ENCODE results near the gene CLTB. TPM values are rescaled to one million over a fixed set of nuclear protein-coding genes. Genes with fewer than 3 reads are reported as not detected.

The CLTB gene
- 65.7 and 72.3 TPM in 2 replicates for total RNA-seq

GRCh38 chr5:176415952-176416924 lies at the start of gene CLTB:
Gene CLTB, minus strand, starts transcription at chr5:176416539. Its CDS starts 176 bp downstream, at chr5:176416363.

GRCh38 chr5:176447978-176448608 lies 31.8 kb upstream of the CLTB start, which contains the start of gene FAF2:
Gene FAF2, plus strand, starts transcription at chr5:176448385. Its CDS starts 23 bp downstream, at chr5:176448408.

GRCh38 chr5:176388444-176389134 lies 27.8 kb downstream of the CLTB start, which contains the start of the genes HIGD2A and NOP16:
Gene HIGD2A, plus strand, starts transcription at chr5:176388751. Its CDS starts 69 bp downstream, at chr5:176388820.
Gene NOP16, minus strand, starts transcription at chr5:176388598. Its CDS starts 59 bp downstream, at chr5:176388539.

GRCh38 chr5:176365351-176366231 lies 50.7 kb downstream of the CLTB start, which contains the start of gene ARL10:
Gene ARL10, plus strand, starts transcription at chr5:176365487. Its CDS starts 77 bp downstream, at chr5:176365564.

GRCh38 chr5:176361437-176362232 lies 54.7 kb downstream of the CLTB start, which contains the start of gene KIAA1191:
Gene KIAA1191, minus strand, starts transcription at chr5:176361764. Its CDS starts 2,256 bp downstream, at chr5:176359508.

Other genes starting within 250 kb of the CLTB start
- gene SIMC1, start 178.1 kb downstream of the CLTB start, total RNA-seq = 6.2 and 6.8 TPM in 2 replicates
- gene KIAA1191, start 54.8 kb downstream of the CLTB start, total RNA-seq = 138 and 142 TPM in 2 replicates
- gene ARL10, start 51.1 kb downstream of the CLTB start, total RNA-seq = 30.0 and 37.4 TPM in 2 replicates
- gene NOP16, start 27.9 kb downstream of the CLTB start, total RNA-seq = 4.8 and 10.4 TPM in 2 replicates
- gene HIGD2A, start 27.8 kb downstream of the CLTB start, total RNA-seq = 41.9 and 44.1 TPM in 2 replicates
- gene FAF2, start 31.8 kb upstream of the CLTB start, total RNA-seq = 42.4 and 51.3 TPM in 2 replicates
- gene RNF44, start 120.9 kb upstream of the CLTB start, total RNA-seq = 2.9 and 6.2 TPM in 2 replicates
- 0.17 TPM in 1 of 2 replicates, not detected in the other for gene CDHR2, start 132.8 kb upstream of the CLTB start, total RNA-seq
- 2.1 and 2.9 TPM in 2 replicates for gene GPRIN1, start 193.6 kb upstream of the CLTB start, total RNA-seq
- gene SNCB, start 214.0 kb upstream of the CLTB start, total RNA-seq = not detected in 2 replicates
- gene EIF4E1B, start 214.1 kb upstream of the CLTB start, total RNA-seq = not detected in 2 replicates
- gene TSPAN17, start 230.9 kb upstream of the CLTB start, total RNA-seq = 35.8 and 40.4 TPM in 2 replicates